GM12873 (cell line): ENCODE data around the gene BAAT.

ENCODE experiments used
- CTCF ChIP-seq: IDR thresholded peaks from 2 replicates; pipeline ENCODE4 v1.5.1; 2012; ENCODE audit warnings: low read depth, mild to moderate bottlenecking, moderate library complexity, low read length, control low read depth; ENCODE audit not compliant: insufficient read depth; ENCODE audit errors: missing control alignments

The BAAT gene

GRCh38 chr9:101359679-101360078 lies 25.1 kb downstream of the BAAT start:
- no peak for TF ChIP-seq CTCF

- TF ChIP-seq CTCF: no peak
Measured at GRCh38 chr9:101356619-101357018, 28.2 kb downstream of the BAAT start.

GRCh38 chr9:101354765-101355708 lies 29.8 kb downstream of the BAAT start:
- no peak for TF ChIP-seq CTCF

- no peak for TF ChIP-seq CTCF
Measured at GRCh38 chr9:101354143-101354764, 30.6 kb downstream of the BAAT start.

GRCh38 chr9:101353683-101354082 lies 31.1 kb downstream of the BAAT start:
- no peak for TF ChIP-seq CTCF

- no peak for TF ChIP-seq CTCF
Measured at GRCh38 chr9:101352892-101353463, 31.8 kb downstream of the BAAT start.

- no peak for TF ChIP-seq CTCF
Measured at GRCh38 chr9:101350285-101350684, 34.5 kb downstream of the BAAT start.
